HFFc6 (cell line): ENCODE measurements around the gene MTSS2. TPM values are rescaled to one million over a fixed set of nuclear protein-coding genes. Genes with fewer than 3 reads are reported as not detected.
"Not testable (repeated sequence)": the region's sequence is repeated elsewhere in the genome, so short reads cannot be mapped to it uniquely, and the experiment has no call there.

Experiments
- DNase-seq: peaks from one replicate; pipeline ENCODE4 v3.0.0-alpha.2; 2018
- H3K27ac Mint-ChIP-seq: 2 replicates; pipeline ENCODE4 v1.8.0; 2020; ENCODE audit warnings: mild to moderate bottlenecking, mixed read lengths
- H3K27me3 Mint-ChIP-seq: 2 replicates; pipeline ENCODE4 v1.8.0; 2021; ENCODE audit warnings: mild to moderate bottlenecking, moderate library complexity, mixed read lengths; ENCODE audit not compliant: insufficient read depth
- H3K36me3 Mint-ChIP-seq: 2 replicates; pipeline ENCODE4 v1.8.0; 2021; ENCODE audit warnings: low read depth, mixed read lengths
- H3K4me1 Mint-ChIP-seq: 2 replicates; pipeline ENCODE4 v1.8.0; 2020; ENCODE audit warnings: low read depth, mixed read lengths
- H3K4me3 Mint-ChIP-seq: 2 replicates; pipeline ENCODE4 v1.8.0; 2020; ENCODE audit warnings: mild to moderate bottlenecking, moderate library complexity, mixed read lengths
- H3K9me3 Mint-ChIP-seq: 2 replicates; pipeline ENCODE4 v1.8.0; 2020; ENCODE audit warnings: mild to moderate bottlenecking, mixed read lengths
- CTCF ChIP-seq: fragments of 200-600 bp; sonication (generic); IDR thresholded peaks from 2 replicates; pipeline ENCODE4 v1.5.0; 2021; ENCODE audit warnings: antibody characterized with exemption, mild to moderate bottlenecking
- total RNA-seq, 6 experiments: library from RNA; stranded (reverse); fragmentation: NEBNext Ultra II Directional; extraction: Animal tissue kit (Norgen Biotek cat#: 25700); gene quantifications; 2 replicates in 1 of 6; 3 replicates in 5 of 6; pipeline ENCODE4 v1.2.3, GENCODE V29; 2021

Gene MTSS2
- total RNA-seq, 6 experiments from 2014 or later, result 82.0 to 96.1 (median 86.5) TPM

DNA sequence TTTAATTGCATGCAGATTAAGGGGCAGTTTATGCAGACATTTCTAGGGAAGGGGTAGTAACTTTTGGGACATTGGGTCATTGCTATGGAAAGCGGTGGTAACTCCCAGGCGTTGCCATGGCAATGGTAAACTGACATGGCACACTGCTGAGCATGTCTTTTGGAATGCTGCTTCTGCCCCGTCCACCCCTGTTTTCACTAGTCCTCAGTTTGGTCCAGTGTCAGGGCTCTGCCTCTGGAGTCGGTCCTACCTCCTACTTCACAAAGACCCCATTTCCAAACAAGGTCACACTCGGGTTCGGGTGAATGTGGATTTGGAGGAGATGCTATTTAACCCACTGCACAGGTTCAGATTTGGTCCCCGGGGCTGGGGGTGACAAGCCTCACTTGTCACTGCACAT lies 36.6 kb downstream of the MTSS2 start:
- Mint-ChIP-seq H3K4me1 (peaks cover 35% of the 10 kb centered on the region), H3K9me3 (no peaks in the 10 kb centered on the region), H3K36me3 (no peaks in the 10 kb centered on the region), H3K27ac (no peak overlapping the region), H3K4me3 (no peak overlapping the region), H3K27me3 (peaks cover 18% of the 10 kb centered on the region)
- TF ChIP-seq CTCF, result no peak
- no peak for DNase-seq

GRCh38 chr16:70648606-70649005 lies 37.2 kb downstream of the MTSS2 start:
- TF ChIP-seq CTCF, result no peak
- Mint-ChIP-seq H3K27ac (peak overlapping the region; percentile 12; the same call in 1 of the 2 replicates), H3K36me3 (no peaks in the 10 kb centered on the region), H3K27me3 (peaks cover 18% of the 10 kb centered on the region), H3K4me3 (no peak overlapping the region), H3K9me3 (no peaks in the 10 kb centered on the region), H3K4me1 (peaks cover 28% of the 10 kb centered on the region)
- no peak for DNase-seq

DNA sequence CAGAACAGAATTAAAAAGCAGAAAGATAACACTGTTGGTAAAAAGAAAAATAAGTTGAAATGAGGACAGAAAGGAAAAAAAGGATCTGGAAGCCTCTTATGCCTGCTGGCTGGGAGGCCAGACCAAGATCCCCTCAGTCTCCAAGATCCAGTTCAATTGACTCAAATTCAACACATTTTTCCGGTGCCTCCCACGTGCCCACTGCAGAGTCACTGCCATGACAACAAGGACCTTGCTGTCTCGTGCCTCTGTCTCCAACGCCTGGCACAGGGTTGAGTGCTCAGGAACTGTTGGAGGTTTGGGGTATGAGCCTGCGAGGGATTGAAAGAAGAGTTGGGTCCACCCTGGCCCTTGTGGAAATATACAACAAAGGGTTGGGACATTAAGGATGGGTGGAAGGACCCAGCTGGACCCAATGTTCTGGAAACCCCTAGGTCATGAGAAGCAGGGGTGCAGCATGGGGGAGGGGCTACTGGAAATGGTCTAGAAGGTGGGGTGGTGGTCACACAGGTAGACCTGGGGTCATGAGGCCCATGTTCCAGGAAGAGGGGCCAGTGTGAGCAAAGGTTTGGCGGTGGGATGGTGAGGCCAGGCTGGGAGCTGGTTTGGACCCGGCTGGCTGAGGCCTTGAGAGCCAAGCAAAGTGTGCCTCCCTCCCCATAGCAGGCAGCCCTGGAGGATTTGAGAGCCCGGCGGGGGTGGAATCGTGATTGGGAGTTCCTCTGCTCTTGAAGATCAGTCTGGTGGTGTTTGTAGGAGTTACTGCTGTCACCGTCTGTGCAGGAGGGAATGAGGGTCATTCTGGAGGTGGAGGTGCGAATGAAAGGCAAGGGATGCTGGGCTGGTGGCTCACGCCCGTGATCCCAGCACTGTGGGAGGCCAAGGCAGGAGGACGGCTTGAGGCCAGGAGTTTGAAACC lies 38.2 kb downstream of the MTSS2 start:
- Mint-ChIP-seq H3K27ac (no peak overlapping the region), H3K9me3 (no peaks in the 10 kb centered on the region), H3K27me3 (peaks cover 18% of the 10 kb centered on the region), H3K36me3 (no peaks in the 10 kb centered on the region), H3K4me1 (peaks cover 24% of the 10 kb centered on the region), H3K4me3 (no peak overlapping the region)
- no peak for DNase-seq
- TF ChIP-seq CTCF, result no peak

DNA sequence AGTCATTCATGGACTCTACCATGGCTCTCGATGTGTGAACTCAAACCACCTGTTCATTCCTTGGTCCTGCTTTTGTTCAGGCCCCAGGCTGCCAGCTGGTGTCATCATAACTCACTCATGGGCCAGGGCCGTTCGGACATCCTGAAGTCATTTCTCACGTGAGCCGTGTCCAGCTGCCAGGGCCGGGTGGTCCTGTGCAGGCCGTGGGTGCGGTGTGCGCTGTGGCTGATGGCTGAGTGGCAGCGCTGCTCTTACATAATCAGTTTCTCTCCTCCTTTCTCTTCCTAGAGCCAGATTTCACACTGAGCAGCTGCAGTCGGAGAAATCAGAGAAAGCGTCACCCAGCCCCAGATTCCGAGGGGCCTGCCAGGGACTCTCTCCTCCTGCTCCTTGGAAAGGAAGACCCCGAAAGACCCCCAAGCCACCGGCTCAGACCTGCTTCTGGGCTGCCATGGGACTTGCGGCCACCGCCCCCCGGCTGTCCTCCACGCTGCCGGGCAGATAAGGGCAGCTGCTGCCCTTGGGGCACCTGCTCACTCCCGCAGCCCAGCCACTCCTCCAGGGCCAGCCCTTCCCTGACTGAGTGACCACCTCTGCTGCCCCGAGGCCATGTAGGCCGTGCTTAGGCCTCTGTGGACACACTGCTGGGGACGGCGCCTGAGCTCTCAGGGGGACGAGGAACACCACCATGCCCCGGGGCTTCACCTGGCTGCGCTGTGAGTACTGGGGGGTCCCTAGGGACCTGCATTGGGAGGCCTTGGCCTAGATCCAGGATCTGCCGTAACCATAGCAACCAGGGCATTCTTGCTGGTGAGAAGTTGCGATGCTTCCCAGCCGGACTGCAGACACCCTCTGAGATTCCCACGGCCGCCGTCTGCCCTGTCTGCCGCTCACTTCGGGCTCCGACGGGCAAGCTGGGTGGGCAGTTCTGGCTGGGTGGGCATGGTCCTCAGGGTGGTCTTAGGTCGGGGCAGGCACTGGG lies 39.3 kb downstream of the MTSS2 start, which contains the start of gene IL34:
TSS of gene IL34 (plus strand) at position 300 of the 982 bp plus-strand sequence. CDS start at position 689, 389 bp downstream.
- no peak for DNase-seq
- no peak within 1 kb of the TSS for H3K27ac Mint-ChIP-seq
- peaks cover 22% of the 10 kb centered on the region for H3K27me3 Mint-ChIP-seq
- no peak for TF ChIP-seq CTCF
- H3K4me3 Mint-ChIP-seq, result no peak within 1 kb of the TSS
- H3K4me1 Mint-ChIP-seq, result peaks cover 16% of the 10 kb centered on the region
- no peaks in the 10 kb centered on the region for H3K36me3 Mint-ChIP-seq
- no peaks in the 10 kb centered on the region for H3K9me3 Mint-ChIP-seq

DNA sequence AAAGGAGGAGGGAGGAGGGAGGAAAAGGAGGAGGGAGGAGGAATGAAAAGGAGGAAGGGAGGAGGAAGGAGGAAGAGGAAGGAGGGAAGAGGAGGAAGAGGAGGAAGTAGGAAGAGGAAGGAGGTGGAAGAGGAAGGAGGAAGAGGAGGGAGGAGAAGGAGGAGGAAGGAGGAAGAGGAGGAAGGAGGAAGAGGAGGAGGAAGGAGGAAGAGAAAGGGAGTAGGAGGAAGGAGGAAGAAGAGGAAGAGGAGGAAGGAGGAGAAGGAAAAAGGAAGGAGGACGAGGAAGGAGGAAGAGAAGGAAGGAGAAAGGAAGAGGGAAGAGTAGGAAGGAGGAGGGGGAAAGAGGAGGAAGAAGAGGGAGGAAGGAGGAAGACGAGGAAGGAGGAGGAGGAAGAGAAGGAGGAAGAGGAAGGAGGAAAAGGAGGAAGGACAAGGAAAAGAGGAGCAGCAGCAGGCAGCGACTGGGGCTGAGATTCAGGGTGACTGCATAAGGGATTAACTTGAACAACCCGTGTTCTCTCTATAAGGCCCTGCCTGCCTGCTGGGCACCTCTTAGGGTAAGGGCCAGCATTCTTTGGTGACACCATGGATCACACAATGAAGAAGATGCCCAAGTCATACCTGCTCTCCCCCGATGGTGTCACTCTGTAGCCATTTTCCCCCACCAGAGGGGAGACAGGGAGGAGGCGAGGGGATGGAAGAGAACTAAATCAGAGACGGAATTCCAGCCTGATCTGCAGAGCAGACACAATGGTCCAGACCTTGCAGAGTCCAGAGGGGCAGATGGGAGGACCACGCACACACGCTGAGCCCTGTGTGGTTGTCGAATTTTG lies 40.9 kb downstream of the MTSS2 start:
- Mint-ChIP-seq H3K9me3 (no peaks in the 10 kb centered on the region), H3K27ac (no peak overlapping the region), H3K4me3 (no peak overlapping the region), H3K27me3 (peaks cover 18% of the 10 kb centered on the region), H3K4me1 (peaks cover 9% of the 10 kb centered on the region; the same call in 1 of the 2 replicates), H3K36me3 (no peaks in the 10 kb centered on the region)
- no peak for TF ChIP-seq CTCF
- no peak for DNase-seq

- H3K9me3 Mint-ChIP-seq, result not testable (repeated sequence)
- peaks cover 18% of the 10 kb centered on the region for H3K27me3 Mint-ChIP-seq
Observed at GRCh38 chr16:70643264-70643663, 42.6 kb downstream of the MTSS2 start.

More at GRCh38 chr16:70643264-70643663, 42.6 kb downstream of the MTSS2 start:
- H3K36me3 Mint-ChIP-seq, H3K4me3 Mint-ChIP-seq, DNase-seq, H3K27ac Mint-ChIP-seq: not testable (repeated sequence)
- peaks cover 11% of the 10 kb centered on the region for H3K4me1 Mint-ChIP-seq
